HepG2 (cell line): ENCODE data around the gene TMEM198. TPM values are rescaled to one million over a fixed set of nuclear protein-coding genes. Genes with fewer than 3 reads are reported as not detected.

Experiments
- ATAC-seq: fragments of 200-7000 bp; cut with Tn5 transposase; 3 replicates; pipeline ENCODE4 v1.9.1; 2020; ENCODE audit warnings: mild to moderate bottlenecking, moderate library complexity
- BruUV-seq: library from RNA; stranded (reverse); fragments of 400-500 nt; replicated peaks from 2 replicates; lab custom pipeline; 2021; lab: Mats Ljungman, UMichigan
- CTCF ChIA-PET: fragments of 300-600 bp; formaldehyde crosslinking; extraction: SDS; loops from one replicate; lab custom pipeline; 2021; ENCODE audit warnings: low total read pairs, inconsistent platforms, low intra/inter-chr PET ratio; lab: Yijun Ruan, JAX
- POLR2A ChIA-PET: fragments of 350-600 bp; sonication (Branson Sonifier 250); formaldehyde crosslinking; loops from one replicate; lab custom pipeline; 2020; ENCODE audit warnings: antibody characterized with exemption, inconsistent platforms; lab: Yijun Ruan, JAX
- DNase-seq: peaks from one replicate; pipeline ENCODE4 v3.0.0-alpha.2; 2015; ENCODE audit warnings: low spot score
- FAIRE-seq: peaks from 3 replicates; lab custom pipeline; 2011; peaks lifted over from hg19 to GRCh38; lab: Jason Lieb, UNC
- H2AFZ ChIP-seq: one replicate; pipeline ENCODE4 v1.6.1; 2011; ENCODE audit warnings: low read length, inconsistent platforms
- H3K27ac ChIP-seq: fragments of 300-600 bp; 3 replicates; pipeline ENCODE4 v1.8.0; 2011; ENCODE audit warnings: mixed run types, mild to moderate bottlenecking, mixed read lengths, low read length, inconsistent platforms; ENCODE audit not compliant: insufficient read depth; ENCODE audit errors: extremely low read length
- H3K27me3 ChIP-seq, 2 experiments: fragments of 200-600 bp in 1 of 2; 2 replicates in 1 of 2; 3 replicates in 1 of 2; pipeline versions ENCODE4 v1.6.0 to v1.8.0; 2011; ENCODE audit warnings: low read length in 2 of 2, mild to moderate bottlenecking in 2 of 2, moderate library complexity in 2 of 2, inconsistent platforms in 1 of 2; ENCODE audit not compliant: insufficient read depth in 2 of 2, control insufficient read depth in 1 of 2
- H3K36me3 ChIP-seq, 2 experiments: fragments of 200-600 bp in 1 of 2; replicated peaks in 1 of 2; 2 replicates in 1 of 2; 3 replicates in 1 of 2; pipeline versions ENCODE4 v1.5.1 to v1.8.0; 2011; ENCODE audit warnings: low read length in 2 of 2, inconsistent platforms in 1 of 2; ENCODE audit not compliant: insufficient read depth in 2 of 2, control insufficient read depth in 1 of 2
- H3K4me1 ChIP-seq: 2 replicates; pipeline ENCODE4 v1.5.1; 2012; ENCODE audit warnings: low read length, inconsistent platforms; ENCODE audit not compliant: insufficient read depth
- H3K4me2 ChIP-seq: 2 replicates; pipeline ENCODE4 v1.6.0; 2011; ENCODE audit warnings: low read depth, low read length, inconsistent platforms
- H3K4me3 ChIP-seq, 3 experiments: fragments of 200-600 bp in 1 of 3; sonication (generic), shearing (Covaris generic) in 1 of 3; replicated peaks in 1 of 3; 2 replicates each; pipeline ENCODE4 v1.5.1; 2011 to 2016; ENCODE audit warnings: low read length in 3 of 3, inconsistent platforms in 2 of 3, low read depth in 2 of 3, mild to moderate bottlenecking in 2 of 3, control low read depth in 1 of 3, mixed read lengths in 1 of 3; ENCODE audit not compliant: insufficient read depth in 1 of 3
- H3K79me2 ChIP-seq: one replicate; pipeline ENCODE4 v1.6.1; 2011; ENCODE audit warnings: low read length, inconsistent platforms; ENCODE audit not compliant: insufficient read depth
- H3K9ac ChIP-seq: 2 replicates; pipeline ENCODE4 v1.6.0; 2011; ENCODE audit warnings: mild to moderate bottlenecking, low read depth, low read length, inconsistent platforms; ENCODE audit not compliant: insufficient read depth
- H3K9me3 ChIP-seq: 2 replicates; pipeline ENCODE4 v1.5.1; 2012; ENCODE audit warnings: mild to moderate bottlenecking, low read length
- H4K20me1 ChIP-seq: 2 replicates; pipeline ENCODE4 v1.6.0; 2011; ENCODE audit warnings: inconsistent platforms, mild to moderate bottlenecking, low read length, moderate library complexity; ENCODE audit not compliant: insufficient read depth
- ATF7-NPFF ChIP-seq: sonication (generic); formaldehyde crosslinking; IDR thresholded peaks from 2 replicates; pipeline ENCODE4 v1.8.1; 2023; ENCODE audit warnings: mild to moderate bottlenecking, low read depth, missing genetic modification reagents, moderate library complexity
- CHCHD3 ChIP-seq: sonication (generic); formaldehyde crosslinking; IDR thresholded peaks from 2 replicates; pipeline ENCODE4 v1.8.0; 2022; ENCODE audit warnings: mild to moderate bottlenecking, missing genetic modification reagents, moderate library complexity
- ETV5 ChIP-seq: IDR thresholded peaks from 2 replicates; pipeline ENCODE4 v1.6.1; 2018; ENCODE audit warnings: missing biosample characterization, missing genetic modification reagents, inconsistent platforms, borderline replicate concordance
- HOXA9 ChIP-seq: sonication (generic); formaldehyde crosslinking; IDR thresholded peaks from 2 replicates; pipeline ENCODE4 v1.8.1; 2022; ENCODE audit warnings: missing genetic modification reagents, mild to moderate bottlenecking, moderate library complexity, borderline replicate concordance
- KLF15 ChIP-seq: sonication (generic); formaldehyde crosslinking; IDR thresholded peaks from 2 replicates; pipeline ENCODE4 v1.8.1; 2023; ENCODE audit warnings: borderline replicate concordance, mild to moderate bottlenecking, inconsistent platforms, missing genetic modification reagents, mixed read lengths
- PHF21A ChIP-seq: sonication (generic); formaldehyde crosslinking; IDR thresholded peaks from 2 replicates; pipeline ENCODE4 v1.5.0; 2020; ENCODE audit warnings: mild to moderate bottlenecking, missing genetic modification reagents
- POLR2A ChIP-seq, 2 experiments: IDR thresholded peaks; 2 replicates each; pipeline ENCODE4 v1.6.1; 2011; ENCODE audit warnings: low read depth in 2 of 2, low read length in 2 of 2, mild to moderate bottlenecking in 1 of 2, moderate library complexity in 1 of 2; ENCODE audit not compliant: insufficient read depth in 1 of 2
- RBM22 ChIP-seq: fragments of 200-400 bp; formaldehyde crosslinking; optimal IDR thresholded peaks from 2 replicates; pipeline ENCODE3; 2017; ENCODE audit warnings: mild to moderate bottlenecking, low read length, moderate library complexity
- SPEN ChIP-seq: sonication (generic); formaldehyde crosslinking; IDR thresholded peaks from 2 replicates; pipeline ENCODE4 v1.5.1; 2020; ENCODE audit warnings: low read depth, mild to moderate bottlenecking, missing genetic modification reagents
- SRSF1 ChIP-seq: fragments of 200-400 bp; formaldehyde crosslinking; optimal IDR thresholded peaks from 2 replicates; pipeline ENCODE3; 2017; ENCODE audit warnings: mild to moderate bottlenecking, low read depth, low read length, moderate library complexity
- ZNF333 ChIP-seq: sonication (generic); formaldehyde crosslinking; IDR thresholded peaks from 2 replicates; pipeline ENCODE4 v1.4.0; 2020; ENCODE audit warnings: mild to moderate bottlenecking, missing genetic modification reagents, borderline replicate concordance
- ZNF678 ChIP-seq: sonication (generic); formaldehyde crosslinking; IDR thresholded peaks from 2 replicates; pipeline ENCODE4 v1.4.0; 2020; ENCODE audit warnings: mild to moderate bottlenecking, missing genetic modification reagents
- WGBS: methylation state at CpG from one replicate; pipeline ENCODE4 v1.1.6; 2017; ENCODE audit warnings: low lambda C conversion rate; 5-methylcytosine and 5-hydroxymethylcytosine counted together
- in situ Hi-C: cut with HindIII; loops from 2 replicates; pipeline ENCODE4 v1.10.0; 2017; ENCODE audit warnings: low pct_unique_long_range_greater_than_20kb; ENCODE audit not compliant: extremely low pct_ligation_motif_present
- intact Hi-C: fragments of 100-400 bp; cut with micrococcal nuclease; formaldehyde crosslinking; loops from one replicate; pipeline ENCODE4 v1.10.0; 2022; ENCODE audit not compliant: unreplicated experiment
- polyA plus RNA-seq, 8 experiments: library from polyadenylated mRNA; depleted of rRNA in 3 of 8; stranded (reverse) in 7 of 8; unstranded in 1 of 8; fragments of >200 nt; fragmentation: Illumina TruSeq in 4 of 8; extraction: Trizol in 4 of 8; gene quantifications; 2 replicates each; pipeline versions ENCODE4 v1.2.1 to v1.2.3, GENCODE V29; 2011 to 2016; ENCODE audit warnings: low read depth in 4 of 8, missing spikeins in 1 of 8, mixed read lengths in 1 of 8; ENCODE audit not compliant: insufficient read depth in 1 of 8
- total RNA-seq, 5 experiments: library from RNA; depleted of rRNA; stranded (reverse); fragments of >200 nt; fragmentation: Illumina TruSeq; extraction: Trizol; gene quantifications; 2 replicates each; pipeline ENCODE4 v1.2.3, GENCODE V29; 2016; ENCODE audit warnings: low read depth in 1 of 5
- TF ChIP-seq, protein P1 (sequence below): sonication (generic); formaldehyde crosslinking; IDR thresholded peaks from 2 replicates; pipeline ENCODE4 v1.4.0; 2020; ENCODE audit warnings: missing genetic modification reagents, borderline replicate concordance
- TF ChIP-seq, protein P2 (sequence below): sonication (generic); formaldehyde crosslinking; IDR thresholded peaks from 2 replicates; pipeline ENCODE4 v1.4.0; 2020; ENCODE audit warnings: missing genetic modification reagents
- TF ChIP-seq, protein P3 (sequence below): sonication (generic); formaldehyde crosslinking; IDR thresholded peaks from 2 replicates; pipeline ENCODE4 v1.4.0; 2020; ENCODE audit warnings: missing genetic modification reagents
- TF ChIP-seq, protein P4 (sequence below): sonication (generic); formaldehyde crosslinking; IDR thresholded peaks from 2 replicates; pipeline ENCODE4 v1.8.1; 2023; ENCODE audit warnings: mild to moderate bottlenecking, missing genetic modification reagents, borderline replicate concordance
- TF ChIP-seq, protein P5 (sequence below): sonication (generic); formaldehyde crosslinking; IDR thresholded peaks from 2 replicates; pipeline ENCODE4 v1.4.0; 2020; ENCODE audit warnings: missing genetic modification reagents

TMEM198 gene
- total and polyA plus RNA-seq, 2 of the 13 experiments (the other 11 are each of a cell fraction or from before 2014, with no cell fraction given), result 17.3 to 23.5 TPM

DNA sequence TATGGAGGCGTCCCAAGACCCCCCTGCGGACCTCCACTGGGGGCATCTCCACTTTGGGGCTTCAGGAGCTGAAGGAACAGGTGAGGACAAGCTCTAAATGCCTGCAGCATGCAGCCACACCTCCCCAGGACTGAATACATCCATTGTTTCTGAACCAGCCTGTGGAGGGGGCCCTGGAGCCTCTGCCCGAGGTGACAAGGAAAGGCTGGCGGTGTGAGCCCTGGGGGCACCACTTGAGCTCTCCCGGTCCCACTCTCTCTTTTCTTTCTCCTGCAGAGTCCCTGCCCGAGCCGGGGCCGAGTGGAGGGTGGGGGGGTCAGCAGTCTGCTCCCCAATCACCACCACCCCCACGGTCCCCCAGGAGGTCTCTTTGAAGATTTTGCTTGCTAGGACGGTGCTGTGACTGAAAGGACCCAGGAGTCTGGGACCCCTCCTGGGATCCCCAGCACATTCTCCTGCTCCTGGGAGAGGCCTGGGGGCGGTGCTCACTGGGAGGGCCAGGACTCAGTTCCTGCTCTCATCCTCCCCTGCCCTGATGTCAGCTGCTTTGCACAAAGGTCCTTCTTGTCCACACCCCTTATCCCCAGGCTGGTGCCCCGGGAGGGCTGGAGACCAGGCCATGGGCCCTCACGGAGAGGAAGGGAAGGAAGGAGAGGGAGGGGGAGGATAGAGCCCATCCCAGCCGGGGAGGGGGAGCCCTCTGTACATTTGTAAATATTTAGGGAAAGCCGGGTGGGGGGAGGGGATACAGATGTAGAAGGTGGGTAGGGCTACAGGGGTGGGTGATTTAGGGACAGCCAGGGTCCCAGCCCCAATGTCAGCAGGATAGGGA is 6.0 kb upstream of the TMEM198 start:
- H3K4me1 ChIP-seq, result peaks cover 45% of the 10 kb centered on the region
- intact Hi-C loops, result loop anchor here (10.0 kb wide), 1 partner anchor 243 kb away; no protein-coding TSS in a partner anchor
- CTCF ChIA-PET, result interaction anchor here (1.5 kb wide), 1 partner anchor 105 kb away, joined by 8 read pairs; no protein-coding TSS in a partner anchor
- TF ChIP-seq POLR2A (IDR thresholded peaks at IDR 0.05; ENCODE audit: insufficient read depth in 1 of 2, low read depth in 2 of 2, low read length in 2 of 2), result peak in 1 of 2 experiments; percentile 26; a peak in 1 of 4 replicates
- no peak for TF ChIP-seq HOXA9 (CRISPR knock-in tag)
- peak; percentile 82 for TF ChIP-seq SRSF1
- no peak for TF ChIP-seq CHCHD3 (CRISPR knock-in tag)
- TF ChIP-seq, protein P1, sequence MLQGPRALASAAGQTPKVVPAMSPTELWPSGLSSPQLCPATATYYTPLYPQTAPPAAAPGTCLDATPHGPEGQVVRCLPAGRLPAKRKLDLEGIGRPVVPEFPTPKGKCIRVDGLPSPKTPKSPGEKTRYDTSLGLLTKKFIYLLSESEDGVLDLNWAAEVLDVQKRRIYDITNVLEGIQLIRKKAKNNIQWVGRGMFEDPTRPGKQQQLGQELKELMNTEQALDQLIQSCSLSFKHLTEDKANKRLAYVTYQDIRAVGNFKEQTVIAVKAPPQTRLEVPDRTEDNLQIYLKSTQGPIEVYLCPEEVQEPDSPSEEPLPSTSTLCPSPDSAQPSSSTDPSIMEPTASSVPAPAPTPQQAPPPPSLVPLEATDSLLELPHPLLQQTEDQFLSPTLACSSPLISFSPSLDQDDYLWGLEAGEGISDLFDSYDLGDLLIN, result no peak
- TF ChIP-seq ZNF333 (CRISPR knock-in tag), result no peak
- peak; percentile 79 for TF ChIP-seq RBM22
- TF ChIP-seq, protein P2, sequence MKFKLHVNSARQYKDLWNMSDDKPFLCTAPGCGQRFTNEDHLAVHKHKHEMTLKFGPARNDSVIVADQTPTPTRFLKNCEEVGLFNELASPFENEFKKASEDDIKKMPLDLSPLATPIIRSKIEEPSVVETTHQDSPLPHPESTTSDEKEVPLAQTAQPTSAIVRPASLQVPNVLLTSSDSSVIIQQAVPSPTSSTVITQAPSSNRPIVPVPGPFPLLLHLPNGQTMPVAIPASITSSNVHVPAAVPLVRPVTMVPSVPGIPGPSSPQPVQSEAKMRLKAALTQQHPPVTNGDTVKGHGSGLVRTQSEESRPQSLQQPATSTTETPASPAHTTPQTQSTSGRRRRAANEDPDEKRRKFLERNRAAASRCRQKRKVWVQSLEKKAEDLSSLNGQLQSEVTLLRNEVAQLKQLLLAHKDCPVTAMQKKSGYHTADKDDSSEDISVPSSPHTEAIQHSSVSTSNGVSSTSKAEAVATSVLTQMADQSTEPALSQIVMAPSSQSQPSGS (CRISPR knock-in tag), result no peak
- no peak for TF ChIP-seq SPEN (CRISPR knock-in tag)
- TF ChIP-seq ATF7-NPFF (CRISPR knock-in tag), result no peak
- no peak for TF ChIP-seq KLF15 (CRISPR knock-in tag)
- TF ChIP-seq, protein P3, sequence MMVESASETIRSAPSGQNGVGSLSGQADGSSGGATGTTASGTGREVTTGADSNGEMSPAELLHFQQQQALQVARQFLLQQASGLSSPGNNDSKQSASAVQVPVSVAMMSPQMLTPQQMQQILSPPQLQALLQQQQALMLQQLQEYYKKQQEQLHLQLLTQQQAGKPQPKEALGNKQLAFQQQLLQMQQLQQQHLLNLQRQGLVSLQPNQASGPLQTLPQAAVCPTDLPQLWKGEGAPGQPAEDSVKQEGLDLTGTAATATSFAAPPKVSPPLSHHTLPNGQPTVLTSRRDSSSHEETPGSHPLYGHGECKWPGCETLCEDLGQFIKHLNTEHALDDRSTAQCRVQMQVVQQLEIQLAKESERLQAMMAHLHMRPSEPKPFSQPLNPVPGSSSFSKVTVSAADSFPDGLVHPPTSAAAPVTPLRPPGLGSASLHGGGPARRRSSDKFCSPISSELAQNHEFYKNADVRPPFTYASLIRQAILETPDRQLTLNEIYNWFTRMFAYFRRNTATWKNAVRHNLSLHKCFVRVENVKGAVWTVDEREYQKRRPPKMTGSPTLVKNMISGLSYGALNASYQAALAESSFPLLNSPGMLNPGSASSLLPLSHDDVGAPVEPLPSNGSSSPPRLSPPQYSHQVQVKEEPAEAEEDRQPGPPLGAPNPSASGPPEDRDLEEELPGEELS, result peak; percentile 11; the same call in 1 of the 2 replicates
- TF ChIP-seq, protein P4, sequence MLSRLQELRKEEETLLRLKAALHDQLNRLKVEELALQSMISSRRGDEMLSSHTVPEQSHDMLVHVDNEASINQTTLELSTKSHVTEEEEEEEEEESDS, result no peak
- TF ChIP-seq ZNF678 (CRISPR knock-in tag), result 0 out of 2 replicates have a peak, but pooled peaks have one; percentile 18
- peak; percentile 6; the same call in 1 of the 2 replicates for TF ChIP-seq PHF21A (CRISPR knock-in tag)
- TF ChIP-seq ETV5, result peak; percentile 13; the same call in 1 of the 2 replicates
- TF ChIP-seq, protein P5, sequence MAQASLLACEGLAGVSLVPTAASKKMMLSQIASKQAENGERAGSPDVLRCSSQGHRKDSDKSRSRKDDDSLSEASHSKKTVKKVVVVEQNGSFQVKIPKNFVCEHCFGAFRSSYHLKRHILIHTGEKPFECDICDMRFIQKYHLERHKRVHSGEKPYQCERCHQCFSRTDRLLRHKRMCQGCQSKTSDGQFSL (CRISPR knock-in tag), result no peak

More for the DNA sequence above, 6.0 kb upstream of the TMEM198 start:
- Histone ChIP-seq H3K4me3 (peak overlapping the region in 1 of 3 experiments; percentile 30; a peak in 2 of 6 replicates), H3K27ac (no peak overlapping the region), H3K27me3 (peaks cover 2 to 38% of the 10 kb centered on the region in 2 experiments; a peak in 4 of 5 replicates), H2AFZ (no peak overlapping the region), H3K9me3 (no peaks in the 10 kb centered on the region), H3K36me3 (peaks cover 15 to 27% of the 10 kb centered on the region in 2 experiments), H3K79me2 (peaks cover 19% of the 10 kb centered on the region), H3K9ac (peak overlapping the region; percentile 26; the same call in 1 of the 2 replicates), H3K4me2 (peak overlapping the region; percentile 51), H4K20me1 (peaks cover 46% of the 10 kb centered on the region)
- FAIRE-seq, result peak; percentile 75
- in situ Hi-C loops, result no loop called here
- peak; percentile 66 for ATAC-seq
- no TSS peak for BruUV-seq
- POLR2A ChIA-PET, result interaction anchor here (1.1 to 1.5 kb wide), 3 partner anchors 22 to 40 kb away, joined by 4 to 9 read pairs (median 4); partner anchors contain the start of genes GMPPA, INHA and OBSL1
- 12% methylated on average over 12 of the region's 15 CpGs for whole genome bisulfite sequencing
- peak; percentile 68 for DNase-seq
